Measurements from ENCODE around the gene GPC1. TPM values are rescaled to one million over a fixed set of nuclear protein-coding genes. Genes with fewer than 3 reads are reported as not detected.

The GPC1 gene
- total RNA-seq, 4 donors from 2014 or later = 0.88 to 62.2 (median 43.4) TPM

DNA sequence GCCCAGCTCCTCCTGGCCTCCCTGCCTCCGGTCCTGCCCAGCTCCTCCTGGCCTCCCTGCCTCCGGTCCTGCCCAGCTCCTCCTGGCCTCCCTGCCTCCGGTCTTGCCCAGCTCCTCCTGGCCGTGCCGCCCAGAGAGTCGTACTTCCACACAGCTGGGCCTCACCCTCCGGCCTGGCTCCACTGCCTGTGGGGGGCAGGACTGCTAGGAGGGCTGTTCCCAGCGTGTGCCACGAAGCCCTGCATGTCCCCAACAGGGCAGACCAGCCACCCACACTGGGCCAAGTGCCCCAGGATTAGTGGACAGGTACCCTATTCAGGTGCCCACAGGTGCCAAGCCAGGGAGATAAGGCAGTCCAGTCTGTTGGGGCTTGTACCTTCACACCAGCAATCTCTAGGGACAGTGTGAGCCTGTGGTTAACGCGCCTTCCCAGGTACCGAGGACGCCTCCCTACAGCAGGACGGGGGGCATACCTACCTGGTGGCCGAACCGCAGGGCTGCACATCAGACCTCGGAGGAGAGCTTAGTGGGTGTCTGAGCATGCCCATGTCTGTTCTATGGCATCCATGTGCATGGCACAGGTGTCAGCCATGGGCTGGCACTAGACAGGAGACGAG, 5.3 kb downstream of the GPC1 start:
- peaks cover 0 to 16% of the 10 kb centered on the region in 2 donors for H3K4me1 ChIP-seq
- H3K27ac ChIP-seq = no peak overlapping the region
- H3K4me3 ChIP-seq = no peak overlapping the region
- H3K27me3 ChIP-seq = no peaks in the 10 kb centered on the region
- TF ChIP-seq CTCF (IDR thresholded peaks at IDR 0.05) (no peak), POLR2A (IDR thresholded peaks at IDR 0.05) (no peak)
- H3K36me3 ChIP-seq = no peaks in the 10 kb centered on the region
- DNase-seq = no peak
- intact Hi-C loops (cut with DNase I; ENCODE audit: low total_unique reads) = no loop called here
- no peaks in the 10 kb centered on the region for H3K9me3 ChIP-seq

DNA sequence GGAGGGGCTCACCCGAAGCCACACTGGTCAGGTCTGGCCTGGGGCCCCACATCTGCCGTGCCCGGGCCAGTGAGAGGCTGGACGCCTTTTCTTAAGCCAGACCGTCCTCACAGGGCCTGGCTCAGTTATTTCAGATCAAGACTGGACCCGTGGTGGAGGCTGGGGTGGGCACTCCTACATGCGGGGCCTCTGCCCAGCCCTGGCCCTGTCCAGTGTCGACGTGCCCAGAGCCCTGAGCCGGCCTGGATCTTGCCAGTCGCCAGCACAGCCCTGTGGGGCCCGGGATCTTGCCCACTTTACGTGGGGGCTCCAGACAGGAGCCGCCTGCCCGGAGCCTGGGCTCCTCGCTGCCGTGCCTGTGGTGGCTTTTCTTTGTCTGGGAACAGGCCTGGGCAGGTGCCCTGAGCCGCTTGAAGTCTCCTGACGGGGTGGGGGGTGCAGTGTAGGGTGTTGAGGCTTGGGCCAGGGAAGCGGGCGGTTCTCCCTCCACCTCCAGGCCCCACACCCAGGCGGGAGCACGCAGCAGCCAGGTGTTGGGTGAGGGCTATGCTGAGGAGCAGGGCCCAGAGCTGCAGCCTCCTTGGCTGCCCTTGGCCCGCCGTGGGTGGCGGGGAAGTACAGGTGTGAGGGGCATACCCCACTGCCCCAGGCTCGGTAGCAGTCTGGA, 6.0 kb downstream of the GPC1 start:
- H3K4me1 ChIP-seq = peaks cover 0 to 16% of the 10 kb centered on the region in 2 donors
- DNase-seq = no peak
- intact Hi-C loops (cut with DNase I; ENCODE audit: low total_unique reads) = no loop called here
- H3K36me3 ChIP-seq = no peaks in the 10 kb centered on the region
- no peaks in the 10 kb centered on the region for H3K27me3 ChIP-seq
- no peak overlapping the region for H3K27ac ChIP-seq
- H3K9me3 ChIP-seq = no peaks in the 10 kb centered on the region
- H3K4me3 ChIP-seq = no peak overlapping the region
- TF ChIP-seq CTCF (IDR thresholded peaks at IDR 0.05) = no peak
- TF ChIP-seq POLR2A (IDR thresholded peaks at IDR 0.05) = no peak

DNA sequence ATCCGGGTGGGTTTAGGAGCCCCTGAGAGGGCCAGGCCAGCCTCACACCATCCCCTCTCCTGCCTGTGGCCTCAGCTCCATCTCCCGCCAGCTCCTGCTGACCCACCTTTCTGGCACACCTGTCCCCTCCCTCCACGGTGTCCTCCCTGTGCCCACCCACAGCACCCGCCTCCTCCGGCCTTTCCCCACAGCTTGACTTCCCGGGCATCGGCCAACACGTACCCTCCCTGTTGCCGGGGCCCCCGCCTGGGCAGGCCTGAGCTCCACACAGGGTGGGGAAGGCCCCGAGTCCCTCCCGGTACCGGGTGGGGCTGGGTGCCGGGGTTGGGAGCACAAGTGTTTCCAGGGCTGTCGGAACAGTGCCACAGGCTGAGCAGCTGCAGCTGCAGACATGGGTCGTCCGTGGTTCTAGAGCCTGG, 6.5 kb downstream of the GPC1 start:
- TF ChIP-seq POLR2A (IDR thresholded peaks at IDR 0.05) (no peak), CTCF (IDR thresholded peaks at IDR 0.05) (no peak)
- DNase-seq = no peak
- Histone ChIP-seq H3K4me1 (peaks cover 0 to 12% of the 10 kb centered on the region in 2 donors), H3K9me3 (no peaks in the 10 kb centered on the region), H3K4me3 (no peak overlapping the region), H3K27ac (no peak overlapping the region), H3K36me3 (no peaks in the 10 kb centered on the region), H3K27me3 (no peaks in the 10 kb centered on the region)
- intact Hi-C loops (cut with DNase I; ENCODE audit: low total_unique reads) = no loop called here

DNA sequence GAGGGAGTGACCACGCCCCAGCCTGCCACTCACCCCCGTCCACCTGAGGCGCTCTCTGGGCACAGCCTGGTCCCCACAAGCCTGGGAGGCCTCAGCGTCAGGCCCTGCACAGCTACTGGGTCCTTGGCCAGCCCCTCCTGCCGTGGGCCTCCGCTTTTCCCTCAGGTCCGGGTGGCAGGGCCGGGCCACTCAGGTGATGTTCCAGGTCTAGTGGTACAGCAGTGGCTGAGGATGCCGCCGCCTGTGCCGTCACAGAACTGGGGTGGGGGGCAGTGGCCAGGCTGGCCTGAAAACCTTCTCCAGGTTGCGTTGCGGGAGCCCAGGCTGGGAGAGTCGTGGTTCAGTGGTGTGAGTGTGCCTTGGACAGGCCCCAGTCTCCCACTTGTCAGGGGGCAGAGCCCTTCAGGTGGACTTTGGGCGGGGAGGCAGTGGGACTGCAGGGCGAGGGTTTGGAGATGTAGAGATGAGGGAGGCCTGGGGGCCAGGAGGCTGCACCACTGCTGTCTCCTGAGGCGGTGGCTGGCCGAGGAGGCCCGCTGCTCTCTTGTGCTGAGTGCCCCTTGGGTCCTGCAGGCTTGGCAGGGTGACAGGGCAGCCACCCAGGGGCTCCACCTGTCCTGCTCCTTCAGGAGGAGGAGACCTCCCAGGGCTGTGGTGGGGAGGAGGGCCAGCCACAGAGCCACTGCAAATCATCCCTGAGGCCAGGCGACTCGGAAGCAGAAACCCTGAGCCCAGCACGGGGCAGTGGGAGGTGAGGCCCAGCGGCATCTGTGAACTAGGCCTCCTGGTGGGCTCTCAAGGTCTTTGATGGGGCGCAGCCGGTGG, 7.6 kb downstream of the GPC1 start:
- Histone ChIP-seq H3K9me3 (no peaks in the 10 kb centered on the region), H3K27ac (no peak overlapping the region), H3K4me3 (no peak overlapping the region), H3K36me3 (no peaks in the 10 kb centered on the region), H3K27me3 (no peaks in the 10 kb centered on the region), H3K4me1 (peaks cover 0 to under 1% of the 10 kb centered on the region in 2 donors)
- no peak for TF ChIP-seq POLR2A (IDR thresholded peaks at IDR 0.05)
- no peak for TF ChIP-seq CTCF (IDR thresholded peaks at IDR 0.05)
- intact Hi-C loops (cut with DNase I; ENCODE audit: low total_unique reads) = no loop called here
- DNase-seq = no peak

DNA sequence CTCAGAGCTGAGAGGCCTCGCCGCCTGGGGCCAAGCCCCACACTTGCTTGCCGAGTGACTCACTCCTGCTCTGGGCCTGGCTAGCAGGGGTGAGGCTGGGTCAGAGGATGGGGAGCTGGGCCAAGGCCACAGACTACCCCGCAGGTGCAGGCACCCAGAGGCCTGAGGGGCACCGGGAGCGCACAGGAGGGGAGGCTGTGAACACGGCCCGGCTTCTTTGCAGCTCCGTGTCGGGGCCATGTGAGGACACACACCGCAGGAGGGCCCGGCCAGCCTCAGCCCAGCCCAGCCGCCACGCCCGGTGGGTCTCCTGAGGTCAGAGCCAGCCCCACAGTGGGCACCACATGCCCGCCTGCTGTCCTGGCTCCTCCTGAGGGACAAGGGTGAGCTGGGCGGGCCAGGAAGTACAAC, 8.4 kb downstream of the GPC1 start:
- TF ChIP-seq CTCF (IDR thresholded peaks at IDR 0.05) (no peak), POLR2A (IDR thresholded peaks at IDR 0.05) (no peak)
- DNase-seq = no peak
- intact Hi-C loops (cut with DNase I; ENCODE audit: low total_unique reads) = no loop called here
- Histone ChIP-seq H3K36me3 (no peaks in the 10 kb centered on the region), H3K27me3 (no peaks in the 10 kb centered on the region), H3K27ac (no peak overlapping the region), H3K4me3 (no peak overlapping the region), H3K4me1 (no peaks in the 10 kb centered on the region), H3K9me3 (no peaks in the 10 kb centered on the region)

Data from uterus (tissue), 4 donors.